Prostate gland (tissue), 2 donors: ENCODE measurements around the gene RNF43. TPM values are rescaled to one million over a fixed set of nuclear protein-coding genes. Genes with fewer than 3 reads are reported as not detected.
A peak's percentile ranks its signal among the peaks of the same experiment; 100 is the strongest.

ENCODE experiments used
- DNase-seq: peaks from one replicate; pipeline ENCODE4 v3.0.0-alpha.2; 2019; ENCODE audit warnings: low spot score
- H3K27ac ChIP-seq, 2 donors: fragments of 200-600 bp; sonication (generic); 2 replicates each; pipeline ENCODE4 v1.5.1; 2017 to 2019
- H3K27me3 ChIP-seq: fragments of 200-600 bp; sonication (generic); replicated peaks from 2 replicates; pipeline ENCODE4 v1.5.1; 2019; ENCODE audit not compliant: insufficient read depth
- H3K36me3 ChIP-seq, 2 donors: fragments of 200-600 bp; sonication (generic); 1 replicate in 1 of 2; 2 replicates in 1 of 2; pipeline versions ENCODE4 v1.5.1 to v1.8.1; 2017 to 2019
- H3K4me1 ChIP-seq: fragments of 200-600 bp; sonication (generic); replicated peaks from 2 replicates; pipeline ENCODE4 v1.5.1; 2019
- H3K4me3 ChIP-seq, 2 donors: fragments of 200-600 bp; sonication (generic); 2 replicates each; pipeline ENCODE4 v1.5.1; 2017 to 2019
- H3K9me3 ChIP-seq: fragments of 200-600 bp; sonication (generic); 2 replicates; pipeline ENCODE4 v1.5.1; 2017
- POLR2A ChIP-seq: fragments of 450-650 bp; IDR thresholded peaks from one replicate; pipeline ENCODE4 v1.6.1; 2016; ENCODE audit warnings: antibody characterized with exemption, mild to moderate bottlenecking
- POLR2AphosphoS5 ChIP-seq: sonication (generic); formaldehyde crosslinking; IDR thresholded peaks from one replicate; pipeline ENCODE4 v1.6.1; 2017; ENCODE audit warnings: antibody characterized with exemption
- WGBS: methylation state at CpG from one replicate; pipeline ENCODE4 v1.1.5; 2018; 5-methylcytosine and 5-hydroxymethylcytosine counted together
- intact Hi-C: fragments of 100-400 bp; cut with DNase I; formaldehyde crosslinking; loops from one replicate; pipeline ENCODE4 v1.14.2; 2022
- total RNA-seq, 2 donors: library from RNA; depleted of rRNA; stranded (reverse); fragments of >200 nt; gene quantifications; one replicate each; pipeline ENCODE4 v1.1.0, GENCODE V29; 2016
- TF ChIP-seq, protein P1 (sequence below), 4 experiments: fragments of 200-600 bp in 2 of 4; fragments of 450-650 bp in 2 of 4; sonication (generic) in 2 of 4; IDR thresholded peaks; 1 replicate in 3 of 4; 2 replicates in 1 of 4; pipeline ENCODE4 v1.5.1; 2016 to 2019; ENCODE audit warnings: antibody characterized with exemption in 4 of 4, mild to moderate bottlenecking in 2 of 4, moderate library complexity in 2 of 4

RNF43 gene
- total RNA-seq, 2 donors from 2014 or later: 29.3 to 31.9 TPM

DNA sequence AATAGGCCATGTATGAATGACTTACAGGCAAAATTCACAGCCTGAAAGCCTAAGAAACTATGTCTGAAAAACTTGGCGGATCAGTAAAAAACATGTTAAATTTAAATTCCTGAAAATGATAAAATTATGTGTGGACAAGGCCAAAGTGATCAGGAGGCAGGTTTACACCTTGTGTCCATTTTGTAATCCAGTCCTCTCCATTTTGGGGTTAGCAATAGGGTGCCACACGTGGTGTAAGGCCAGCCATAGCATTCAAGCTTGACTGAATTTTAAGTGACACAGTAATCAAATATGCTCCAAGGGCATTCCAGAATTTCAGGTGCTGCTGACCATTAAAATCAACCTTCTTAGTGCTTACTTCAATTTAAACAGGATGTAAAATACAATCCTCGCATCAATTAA, 2.7 kb downstream of the RNF43 start:
- WGBS: 49% methylated on average over 3 of the region's 3 CpGs
- no peak for DNase-seq
- Histone ChIP-seq H3K36me3 (no peaks in the 10 kb centered on the region), H3K4me1 (no peaks in the 10 kb centered on the region), H3K27ac (peak overlapping the region; percentile 81 to 84), H3K4me3 (peak overlapping the region; percentile 37 to 40), H3K9me3 (no peaks in the 10 kb centered on the region), H3K27me3 (no peaks in the 10 kb centered on the region)
- TF ChIP-seq POLR2A (no peak), POLR2AphosphoS5 (no peak)
- TF ChIP-seq, protein P1, sequence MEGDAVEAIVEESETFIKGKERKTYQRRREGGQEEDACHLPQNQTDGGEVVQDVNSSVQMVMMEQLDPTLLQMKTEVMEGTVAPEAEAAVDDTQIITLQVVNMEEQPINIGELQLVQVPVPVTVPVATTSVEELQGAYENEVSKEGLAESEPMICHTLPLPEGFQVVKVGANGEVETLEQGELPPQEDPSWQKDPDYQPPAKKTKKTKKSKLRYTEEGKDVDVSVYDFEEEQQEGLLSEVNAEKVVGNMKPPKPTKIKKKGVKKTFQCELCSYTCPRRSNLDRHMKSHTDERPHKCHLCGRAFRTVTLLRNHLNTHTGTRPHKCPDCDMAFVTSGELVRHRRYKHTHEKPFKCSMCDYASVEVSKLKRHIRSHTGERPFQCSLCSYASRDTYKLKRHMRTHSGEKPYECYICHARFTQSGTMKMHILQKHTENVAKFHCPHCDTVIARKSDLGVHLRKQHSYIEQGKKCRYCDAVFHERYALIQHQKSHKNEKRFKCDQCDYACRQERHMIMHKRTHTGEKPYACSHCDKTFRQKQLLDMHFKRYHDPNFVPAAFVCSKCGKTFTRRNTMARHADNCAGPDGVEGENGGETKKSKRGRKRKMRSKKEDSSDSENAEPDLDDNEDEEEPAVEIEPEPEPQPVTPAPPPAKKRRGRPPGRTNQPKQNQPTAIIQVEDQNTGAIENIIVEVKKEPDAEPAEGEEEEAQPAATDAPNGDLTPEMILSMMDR (IDR thresholded peaks at IDR 0.05): no peak
- intact Hi-C loops: no loop called here

DNA sequence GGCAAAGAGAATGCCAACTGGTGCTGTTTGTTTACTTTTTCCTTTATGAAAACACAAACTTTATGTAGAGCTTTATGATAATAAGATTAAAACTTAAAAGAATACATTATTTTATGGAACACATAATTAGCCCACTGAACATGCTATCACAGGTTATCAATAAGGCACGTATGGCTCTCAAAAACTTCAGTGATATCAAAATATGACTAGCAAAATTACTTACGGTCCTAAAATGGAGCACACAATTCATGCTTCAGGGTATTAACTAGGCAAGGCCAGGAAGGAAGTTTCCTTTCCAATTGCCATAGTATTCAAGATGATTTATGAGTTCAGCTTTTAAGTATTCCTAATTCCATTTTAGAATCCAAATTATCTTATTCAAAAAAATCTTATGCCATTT, 3.6 kb downstream of the RNF43 start:
- intact Hi-C loops: no loop called here
- no peak for DNase-seq
- Histone ChIP-seq H3K4me3 (peak overlapping the region; percentile 37 to 40), H3K9me3 (no peaks in the 10 kb centered on the region), H3K36me3 (no peaks in the 10 kb centered on the region), H3K27ac (peak overlapping the region; percentile 49 to 81), H3K4me1 (no peaks in the 10 kb centered on the region), H3K27me3 (no peaks in the 10 kb centered on the region)
- no peak for TF ChIP-seq POLR2AphosphoS5
- TF ChIP-seq, protein P1 (IDR thresholded peaks at IDR 0.05): no peak
- TF ChIP-seq POLR2A: no peak
- 37% methylated on average over 2 of the region's 2 CpGs for WGBS

DNA sequence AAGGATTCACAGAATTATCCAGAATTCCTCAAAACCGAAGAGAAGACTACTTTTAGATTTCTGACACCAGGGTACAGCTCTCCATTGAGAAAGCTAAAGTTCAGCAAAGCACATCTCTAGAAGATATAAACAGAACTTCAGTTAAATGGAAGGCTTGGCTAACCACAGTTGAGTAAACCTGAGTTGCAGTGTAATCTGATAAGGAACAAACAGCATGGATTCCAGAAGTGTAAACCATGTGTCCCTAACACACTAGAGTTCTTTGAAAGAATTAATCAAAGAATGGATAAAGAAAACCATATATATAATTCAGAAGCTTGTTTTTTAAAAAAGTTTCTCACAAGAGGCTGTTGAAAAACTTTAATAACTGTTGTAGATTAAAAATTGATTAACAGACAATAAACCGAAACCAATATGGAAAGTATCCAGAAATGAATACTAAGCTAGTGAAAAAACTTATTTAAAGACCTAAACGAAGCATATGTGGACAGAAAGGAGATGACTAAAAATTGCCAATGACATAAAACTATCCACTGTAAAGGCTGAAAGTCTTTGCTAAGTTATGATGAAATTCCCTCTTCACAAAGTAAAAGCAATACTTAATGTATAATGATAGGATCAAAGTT, 4.3 kb downstream of the RNF43 start:
- Histone ChIP-seq H3K27ac (peak overlapping the region; percentile 49 to 81), H3K4me3 (peak overlapping the region; percentile 37 to 40), H3K36me3 (no peaks in the 10 kb centered on the region), H3K9me3 (no peaks in the 10 kb centered on the region), H3K27me3 (no peaks in the 10 kb centered on the region), H3K4me1 (no peaks in the 10 kb centered on the region)
- DNase-seq: no peak
- TF ChIP-seq, protein P1 (IDR thresholded peaks at IDR 0.05): peak in 1 of 4 experiments; percentile 6
- TF ChIP-seq POLR2A: no peak
- peak; percentile 48 for TF ChIP-seq POLR2AphosphoS5
- intact Hi-C loops: no loop called here
- WGBS: 40% methylated on average over 3 of the region's 3 CpGs

DNA sequence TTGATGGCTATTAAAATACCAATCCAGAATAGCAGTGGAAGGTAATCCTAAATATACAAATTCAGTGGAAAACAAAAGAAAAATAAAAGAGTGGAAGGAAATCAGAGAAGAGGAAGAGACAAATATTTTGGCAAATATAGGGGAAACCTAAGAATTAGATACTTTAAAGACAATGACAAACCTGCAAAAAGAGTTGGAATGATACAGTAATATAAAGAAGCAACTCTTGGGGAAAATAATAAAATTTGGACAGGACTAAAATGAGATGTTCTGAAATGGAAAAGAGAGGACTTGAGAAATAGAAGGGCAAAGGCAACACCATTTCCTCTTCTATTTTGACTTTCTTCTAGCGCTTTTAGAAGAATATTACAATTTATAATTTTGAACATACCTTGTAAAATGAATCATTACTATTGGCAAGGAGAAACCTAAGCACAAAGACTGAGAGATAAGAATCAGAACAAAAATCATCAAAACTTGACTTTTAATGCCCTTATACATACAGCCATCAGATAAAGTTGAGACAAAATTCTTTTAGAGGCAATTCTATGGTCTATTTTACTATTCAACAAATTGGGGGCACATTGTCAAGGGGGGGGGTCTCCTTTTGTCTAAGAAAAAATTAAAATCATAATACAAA, 5.2 kb downstream of the RNF43 start:
- DNase-seq: no peak
- Histone ChIP-seq H3K4me1 (no peaks in the 10 kb centered on the region), H3K27ac (peak overlapping the region; percentile 28 to 81), H3K9me3 (no peaks in the 10 kb centered on the region), H3K4me3 (peak overlapping the region in 1 of 2 donors; percentile 37), H3K36me3 (no peaks in the 10 kb centered on the region), H3K27me3 (no peaks in the 10 kb centered on the region)
- intact Hi-C loops: no loop called here
- 58% methylated on average over 1 of the region's 1 CpG for WGBS
- TF ChIP-seq, protein P1 (IDR thresholded peaks at IDR 0.05): no peak
- TF ChIP-seq POLR2A (no peak), POLR2AphosphoS5 (no peak)

DNA sequence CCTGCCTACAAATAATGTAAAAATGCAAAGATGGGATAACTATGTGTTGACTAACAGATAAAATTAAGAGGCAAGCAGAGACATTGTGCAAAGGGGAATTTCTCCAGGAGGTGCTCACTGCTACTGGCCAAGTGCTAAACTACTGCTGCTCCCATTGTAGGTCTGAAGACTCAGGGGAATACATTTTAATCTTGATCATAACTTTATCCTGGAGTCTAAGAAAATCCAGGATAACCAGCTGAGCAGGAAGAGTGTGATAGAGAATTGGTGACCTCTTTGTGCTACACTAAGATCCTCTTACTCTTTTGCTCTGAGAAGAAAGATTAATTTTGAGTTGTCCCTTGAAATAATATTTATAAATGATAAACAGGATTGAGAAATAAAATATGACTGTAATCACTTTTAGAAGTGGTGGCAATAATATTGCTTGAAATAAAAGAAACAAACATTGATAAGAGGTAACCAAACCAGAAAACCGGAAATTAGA, 5.9 kb downstream of the RNF43 start:
- Histone ChIP-seq H3K4me3 (no peak overlapping the region), H3K9me3 (no peaks in the 10 kb centered on the region), H3K27me3 (no peaks in the 10 kb centered on the region), H3K36me3 (no peaks in the 10 kb centered on the region), H3K27ac (peak overlapping the region; percentile 28 to 81), H3K4me1 (no peaks in the 10 kb centered on the region)
- DNase-seq: no peak
- TF ChIP-seq, protein P1 (IDR thresholded peaks at IDR 0.05): no peak
- TF ChIP-seq POLR2A (no peak), POLR2AphosphoS5 (no peak)
- 50% methylated on average over 1 of the region's 1 CpG for WGBS
- intact Hi-C loops: no loop called here
